DMS53 treated with DMSO at 0.1 percent for 48 hours (cell line): ENCODE measurements around the gene ZDHHC19.
"Not testable (repeated sequence)": the region's sequence is repeated elsewhere in the genome, so short reads cannot be mapped to it uniquely, and the experiment has no call there.

Source experiments
- DNase-seq: peaks from one replicate; lab custom pipeline; 2025; ENCODE audit not compliant: unreplicated experiment; lab: John Stamatoyannopoulos, UW

ZDHHC19 gene

GRCh38 chr3:196179380-196180308 lies 31.6 kb downstream of the ZDHHC19 start:
- DNase-seq: peak; percentile 6

- DNase-seq: no peak
Measured at GRCh38 chr3:196178993-196179379, 32.2 kb downstream of the ZDHHC19 start.

GRCh38 chr3:196177967-196178366 lies 33.2 kb downstream of the ZDHHC19 start:
- no peak for DNase-seq

- DNase-seq: no peak
Measured at GRCh38 chr3:196177567-196177966, 33.6 kb downstream of the ZDHHC19 start.

- DNase-seq: no peak
Measured at GRCh38 chr3:196175722-196176121, 35.5 kb downstream of the ZDHHC19 start.

- no peak for DNase-seq
Measured at GRCh38 chr3:196175116-196175625, 36.0 kb downstream of the ZDHHC19 start.

GRCh38 chr3:196174652-196175051 lies 36.5 kb downstream of the ZDHHC19 start:
- no peak for DNase-seq

GRCh38 chr3:196170296-196170695 lies 40.9 kb downstream of the ZDHHC19 start:
- not testable (repeated sequence) for DNase-seq

- no peak for DNase-seq
Measured at GRCh38 chr3:196169836-196170240, 41.4 kb downstream of the ZDHHC19 start.

GRCh38 chr3:196168808-196169391 lies 42.3 kb downstream of the ZDHHC19 start:
- no peak for DNase-seq

GRCh38 chr3:196166741-196167140 lies 44.5 kb downstream of the ZDHHC19 start:
- DNase-seq: no peak

- no peak for DNase-seq
Measured at GRCh38 chr3:196165850-196166249, 45.4 kb downstream of the ZDHHC19 start.

GRCh38 chr3:196165006-196165575 lies 46.1 kb downstream of the ZDHHC19 start:
- not testable (repeated sequence) for DNase-seq

- DNase-seq: no peak
Measured at GRCh38 chr3:196164576-196164975, 46.6 kb downstream of the ZDHHC19 start.

GRCh38 chr3:196163666-196164493 lies 47.3 kb downstream of the ZDHHC19 start:
- no peak for DNase-seq

- DNase-seq: no peak
Measured at GRCh38 chr3:196163212-196163611, 48.0 kb downstream of the ZDHHC19 start.

GRCh38 chr3:196162679-196163078 lies 48.5 kb downstream of the ZDHHC19 start:
- no peak for DNase-seq

GRCh38 chr3:196159952-196160804 lies 51.0 kb downstream of the ZDHHC19 start:
- DNase-seq: peak; percentile 32

- no peak for DNase-seq
Measured at GRCh38 chr3:196159526-196159925, 51.7 kb downstream of the ZDHHC19 start.

- DNase-seq: no peak
Measured at GRCh38 chr3:196156160-196156559, 55.0 kb downstream of the ZDHHC19 start.
